ENCODE results near the gene FXYD1.

GRCh38 chr19:35122687-35123551, 15.7 kb upstream of the FXYD1 start:
- TF ChIP-seq GATA2 (IDR thresholded peaks at IDR 0.05; ENCODE audit: low read depth, low read length) (no peak), GATA3 (IDR thresholded peaks at IDR 0.05; ENCODE audit: low read depth, low read length) (no peak)
